ENCODE data around the gene TENM3.

TENM3 gene

GRCh38 chr4:182339221-182339641 lies 96.0 kb downstream of the TENM3 start (continued):
- TF ChIP-seq ZNF2 (tag by site-specific recombination; IDR thresholded peaks at IDR 0.05), result peak; percentile 56; the same call in 1 of the 2 replicates
- no peak for TF ChIP-seq ZNF629 (tag by site-specific recombination; IDR thresholded peaks at IDR 0.05)
- no peak for TF ChIP-seq ZNF341 (tag by site-specific recombination; IDR thresholded peaks at IDR 0.05; ENCODE audit: low read depth)
- TF ChIP-seq ZNF518A (tag by site-specific recombination; conservative IDR thresholded peaks at IDR 0.05; ENCODE audit: low read depth), result no peak
- no peak for TF ChIP-seq ZNF48 (tag by site-specific recombination; IDR thresholded peaks at IDR 0.05)
- no peak for TF ChIP-seq ZNF449 (tag by site-specific recombination; IDR thresholded peaks at IDR 0.05)
- TF ChIP-seq ZNF175 (tag by site-specific recombination; IDR thresholded peaks at IDR 0.05), result no peak

GRCh38 chr4:182343453-182343852 lies 100.3 kb downstream of the TENM3 start:
- TF ChIP-seq ZNF510 (tag by site-specific recombination; IDR thresholded peaks at IDR 0.05; ENCODE audit: insufficient replicate concordance), result no peak
- Histone ChIP-seq H3K4me3 (ENCODE audit: low read depth, low read length) (no peak overlapping the region), H3K36me3 (ENCODE audit: control insufficient read depth in 2 of 2, insufficient read depth in 1 of 2, low read length in 2 of 2) (no peaks in the 10 kb centered on the region), H3K27ac (ENCODE audit: extremely low read depth, low read depth, low read length) (no peak overlapping the region), H3K9me3 (ENCODE audit: control insufficient read depth, insufficient read depth, low read depth, low read length) (no peaks in the 10 kb centered on the region), H3K4me1 (ENCODE audit: control insufficient read depth, insufficient read depth, low read length) (peaks cover 23% of the 10 kb centered on the region)
- CTCF ChIA-PET, result interaction anchor here (0.6 kb wide), 1 partner anchor 7 kb away, joined by 3 read pairs; no protein-coding TSS in a partner anchor
- POLR2A ChIA-PET, result no interaction called here

- Histone ChIP-seq H3K36me3 (ENCODE audit: control insufficient read depth in 2 of 2, insufficient read depth in 1 of 2, low read length in 2 of 2) (no peaks in the 10 kb centered on the region), H3K4me1 (ENCODE audit: control insufficient read depth, insufficient read depth, low read length) (peaks cover 13% of the 10 kb centered on the region), H3K9me3 (ENCODE audit: control insufficient read depth, insufficient read depth, low read depth, low read length) (no peaks in the 10 kb centered on the region), H3K4me3 (ENCODE audit: low read depth, low read length) (no peak overlapping the region), H3K27ac (ENCODE audit: extremely low read depth, low read depth, low read length) (no peak overlapping the region)
- peak; percentile 85 for TF ChIP-seq TCF7L2 (IDR thresholded peaks at IDR 0.05; ENCODE audit: borderline replicate concordance, low read depth, low read length)
- peak; percentile 61 for TF ChIP-seq OSR2 (tag by site-specific recombination; IDR thresholded peaks at IDR 0.05)
- peak; percentile 62; the same call in 1 of the 2 replicates for TF ChIP-seq ZNF843 (tag by site-specific recombination; IDR thresholded peaks at IDR 0.05)
- no peak for TF ChIP-seq PRDM1 (tag by site-specific recombination; IDR thresholded peaks at IDR 0.05)
- no peak for TF ChIP-seq ZNF26 (tag by site-specific recombination; IDR thresholded peaks at IDR 0.05)
- TF ChIP-seq IKZF3 (tag by site-specific recombination; IDR thresholded peaks at IDR 0.05), result no peak
- TF ChIP-seq PRDM6 (tag by site-specific recombination; IDR thresholded peaks at IDR 0.05), result peak; percentile 30
- TF ChIP-seq FEZF1 (tag by site-specific recombination; IDR thresholded peaks at IDR 0.05), result peak; percentile 76
- 0 out of 2 replicates have a peak, but pooled peaks have one; percentile 28 for TF ChIP-seq ZXDB (tag by site-specific recombination; IDR thresholded peaks at IDR 0.05)
- 0 out of 2 replicates have a peak, but pooled peaks have one; percentile 11 for TF ChIP-seq ZNF366 (tag by site-specific recombination; conservative IDR thresholded peaks at IDR 0.05)
- TF ChIP-seq ZNF391 (tag by site-specific recombination; IDR thresholded peaks at IDR 0.05; ENCODE audit: borderline replicate concordance, low read depth), result no peak
- CTCF ChIA-PET, result no interaction called here
- POLR2A ChIA-PET, result no interaction called here
Measured at GRCh38 chr4:182344968-182345367, 101.8 kb downstream of the TENM3 start.
